Measurements from ENCODE around the gene GLOD4. TPM values are rescaled to one million over a fixed set of nuclear protein-coding genes. Genes with fewer than 3 reads are reported as not detected.
"Not testable (repeated sequence)": the region's sequence is repeated elsewhere in the genome, so short reads cannot be mapped to it uniquely, and the experiment has no call there.

The GLOD4 gene
- total RNA-seq, 1 donor from 2014 or later, result 79.9 TPM

- Mint-ChIP-seq H3K36me3 (ENCODE audit: insufficient read depth) (peaks cover 36% of the 10 kb centered on the region), H3K27ac (no peak overlapping the region), H3K27me3 (no peaks in the 10 kb centered on the region)
Measured at GRCh38 chr17:773016-773415, 9.1 kb downstream of the GLOD4 start.

GRCh38 chr17:767076-767475, 15.0 kb downstream of the GLOD4 start:
- no peak overlapping the region for H3K27ac Mint-ChIP-seq
- H3K4me3 Mint-ChIP-seq (ENCODE audit: low read depth), result no peak overlapping the region
- H3K27me3 Mint-ChIP-seq, result no peaks in the 10 kb centered on the region
- no peaks in the 10 kb centered on the region for H3K4me1 Mint-ChIP-seq (ENCODE audit: low read depth)
- H3K9me3 Mint-ChIP-seq (ENCODE audit: low read depth), result no peaks in the 10 kb centered on the region
- no peak for TF ChIP-seq CTCF (IDR thresholded peaks at IDR 0.05; ENCODE audit: unreplicated experiment)
- H3K36me3 Mint-ChIP-seq (ENCODE audit: insufficient read depth), result peaks cover 25% of the 10 kb centered on the region
- no peak for DNase-seq (ENCODE audit: low spot score, unreplicated experiment)

More at GRCh38 chr17:773016-773415, 9.1 kb downstream of the GLOD4 start:
- DNase-seq (ENCODE audit: low spot score, unreplicated experiment), result no peak
- no peaks in the 10 kb centered on the region for H3K4me1 Mint-ChIP-seq (ENCODE audit: low read depth)
- H3K9me3 Mint-ChIP-seq (ENCODE audit: low read depth), result no peaks in the 10 kb centered on the region
- no peak overlapping the region for H3K4me3 Mint-ChIP-seq (ENCODE audit: low read depth)
- no peak for TF ChIP-seq CTCF (IDR thresholded peaks at IDR 0.05; ENCODE audit: unreplicated experiment)

GRCh38 chr17:760371-760770, 21.7 kb downstream of the GLOD4 start:
- Mint-ChIP-seq H3K9me3 (ENCODE audit: low read depth) (peaks cover 8% of the 10 kb centered on the region), H3K27me3 (no peaks in the 10 kb centered on the region), H3K36me3 (ENCODE audit: insufficient read depth) (peaks cover 39% of the 10 kb centered on the region), H3K4me1 (ENCODE audit: low read depth) (peaks cover 12% of the 10 kb centered on the region), H3K27ac (no peak overlapping the region), H3K4me3 (ENCODE audit: low read depth) (no peak overlapping the region)
- DNase-seq (ENCODE audit: low spot score, unreplicated experiment), result no peak
- TF ChIP-seq CTCF (IDR thresholded peaks at IDR 0.05; ENCODE audit: unreplicated experiment), result no peak

- Mint-ChIP-seq H3K36me3 (ENCODE audit: insufficient read depth) (peaks cover 36% of the 10 kb centered on the region), H3K27ac (no peak overlapping the region), H3K4me3 (ENCODE audit: low read depth) (no peak overlapping the region), H3K27me3 (no peaks in the 10 kb centered on the region), H3K9me3 (ENCODE audit: low read depth) (peaks cover 8% of the 10 kb centered on the region), H3K4me1 (ENCODE audit: low read depth) (peaks cover 15% of the 10 kb centered on the region)
- DNase-seq (ENCODE audit: low spot score, unreplicated experiment), result no peak
- no peak for TF ChIP-seq CTCF (IDR thresholded peaks at IDR 0.05; ENCODE audit: unreplicated experiment)
Measured at GRCh38 chr17:759964-760363, 22.1 kb downstream of the GLOD4 start.

- not testable (repeated sequence) for DNase-seq (ENCODE audit: low spot score, unreplicated experiment); H3K9me3 Mint-ChIP-seq (ENCODE audit: low read depth); H3K27me3 Mint-ChIP-seq
- Mint-ChIP-seq H3K36me3 (ENCODE audit: insufficient read depth) (peaks cover 25% of the 10 kb centered on the region), H3K27ac (peak overlapping the region; percentile 98), H3K4me3 (ENCODE audit: low read depth) (peak overlapping the region; percentile 30), H3K4me1 (ENCODE audit: low read depth) (peaks cover 28% of the 10 kb centered on the region)
Measured at GRCh38 chr17:756010-756567, 26.0 kb downstream of the GLOD4 start.

- not testable (repeated sequence) for DNase-seq (ENCODE audit: low spot score, unreplicated experiment); H3K9me3 Mint-ChIP-seq (ENCODE audit: low read depth); H3K4me3 Mint-ChIP-seq (ENCODE audit: low read depth); H3K27me3 Mint-ChIP-seq
- peaks cover 23% of the 10 kb centered on the region for H3K36me3 Mint-ChIP-seq (ENCODE audit: insufficient read depth)
- peaks cover 33% of the 10 kb centered on the region for H3K4me1 Mint-ChIP-seq (ENCODE audit: low read depth)
- H3K27ac Mint-ChIP-seq, result peak overlapping the region; percentile 98
Measured at GRCh38 chr17:755319-755961, 26.6 kb downstream of the GLOD4 start.
